ENCODE measurements around the gene LTB4R2.
"Not testable (repeated sequence)": the region's sequence is repeated elsewhere in the genome, so short reads cannot be mapped to it uniquely, and the experiment has no call there.

Gene LTB4R2

DNA sequence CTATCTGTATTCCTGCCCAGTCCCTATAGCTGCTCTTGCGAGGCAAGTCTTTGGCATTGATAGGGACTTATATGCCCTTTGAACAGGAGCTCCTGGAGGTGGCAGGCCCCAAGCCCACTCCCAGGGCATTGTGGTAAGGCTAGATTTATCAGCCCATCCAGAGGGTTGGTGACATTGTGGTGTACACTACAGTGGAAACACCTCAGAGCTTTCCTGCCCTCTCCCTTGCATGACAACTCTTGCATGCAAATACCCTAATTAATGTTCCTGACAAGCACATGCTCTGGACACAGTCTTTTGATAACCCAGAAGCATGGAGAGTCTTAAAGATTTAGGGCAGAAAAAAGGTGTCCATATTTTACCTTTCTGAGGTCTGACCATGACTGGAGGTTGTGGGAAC is 30.7 kb downstream of the LTB4R2 start:
- no peak for DNase-seq

DNA sequence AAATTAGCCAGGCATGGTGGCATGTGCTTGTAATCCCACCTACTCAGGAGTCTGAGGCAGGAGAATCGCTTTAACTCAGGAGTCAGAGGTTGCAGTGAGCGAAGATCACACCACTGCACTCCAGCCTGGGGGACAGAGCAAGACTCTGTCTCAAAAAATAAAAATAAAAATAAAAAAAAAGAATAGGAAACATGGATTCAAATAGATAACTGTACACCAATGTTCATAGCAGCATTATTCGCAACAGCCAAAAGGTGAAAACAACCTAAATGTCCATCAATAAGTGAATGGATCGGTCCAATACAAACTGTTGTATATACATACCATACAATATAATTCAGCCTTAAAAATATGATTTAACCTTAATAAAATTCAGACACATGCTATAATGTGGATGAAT is 32.9 kb downstream of the LTB4R2 start:
- DNase-seq, result no peak

DNA sequence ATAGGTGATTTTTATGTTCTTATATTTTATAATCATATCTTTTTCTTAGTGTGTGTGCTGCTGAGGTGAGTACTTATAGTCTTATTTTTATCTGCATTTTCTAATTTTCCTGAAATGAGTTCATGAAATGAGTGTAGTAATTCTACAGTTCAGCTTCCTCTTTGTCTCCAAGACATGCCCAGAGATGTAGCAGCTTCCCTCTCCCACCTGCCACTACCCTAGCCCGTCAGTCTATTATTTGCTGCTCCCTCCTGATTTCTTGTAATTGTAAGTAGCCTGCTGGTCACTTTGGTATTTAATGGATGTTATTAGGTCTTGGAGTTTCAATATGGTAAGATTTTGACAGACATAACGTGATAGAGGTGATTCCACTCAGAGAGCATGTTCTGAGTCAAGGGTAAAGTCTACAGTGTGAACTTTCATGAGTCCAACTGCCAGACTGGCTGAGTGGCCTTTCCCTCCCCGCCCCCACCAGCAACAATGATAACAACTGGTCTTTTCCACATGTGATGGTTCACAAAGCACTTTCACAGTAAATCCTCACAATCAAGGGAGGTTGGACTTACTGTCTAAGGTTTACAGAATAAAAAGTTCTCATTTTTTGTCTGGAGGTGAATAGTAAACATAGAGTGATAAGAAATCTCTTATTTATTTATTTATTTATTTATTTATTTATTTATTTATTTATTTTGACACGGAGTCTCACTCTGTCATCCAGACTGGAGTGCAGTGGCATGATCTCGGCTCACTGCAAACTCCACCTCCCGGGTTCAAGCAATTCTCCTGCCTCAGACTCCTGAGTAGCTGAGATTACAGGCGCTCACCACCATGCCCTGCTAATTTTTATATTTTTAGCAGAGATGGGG is 34.1 kb downstream of the LTB4R2 start:
- no peak for DNase-seq

DNA sequence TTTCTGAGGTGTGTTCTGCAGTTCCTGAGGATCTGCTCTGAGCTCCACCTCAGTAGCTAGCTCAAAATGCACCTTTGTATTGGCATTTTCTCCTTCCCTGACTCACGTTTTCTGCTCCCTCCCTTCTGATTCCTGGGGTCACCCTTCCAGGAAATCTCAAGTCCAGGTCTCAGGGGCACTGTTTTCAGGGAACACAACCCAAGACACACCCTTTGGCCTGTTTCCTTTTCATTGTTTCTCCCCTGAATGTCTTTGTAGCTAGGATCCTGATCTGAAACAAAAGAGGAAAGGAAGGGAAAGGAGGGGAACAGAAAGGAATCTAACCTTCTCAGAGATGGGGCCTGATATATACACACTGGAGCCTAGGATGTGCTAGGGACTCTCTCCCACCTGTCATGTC is 37.2 kb downstream of the LTB4R2 start:
- DNase-seq, result no peak

- DNase-seq, result no peak
Measured at GRCh38 chr14:24348186-24348585, 38.2 kb downstream of the LTB4R2 start.

DNA sequence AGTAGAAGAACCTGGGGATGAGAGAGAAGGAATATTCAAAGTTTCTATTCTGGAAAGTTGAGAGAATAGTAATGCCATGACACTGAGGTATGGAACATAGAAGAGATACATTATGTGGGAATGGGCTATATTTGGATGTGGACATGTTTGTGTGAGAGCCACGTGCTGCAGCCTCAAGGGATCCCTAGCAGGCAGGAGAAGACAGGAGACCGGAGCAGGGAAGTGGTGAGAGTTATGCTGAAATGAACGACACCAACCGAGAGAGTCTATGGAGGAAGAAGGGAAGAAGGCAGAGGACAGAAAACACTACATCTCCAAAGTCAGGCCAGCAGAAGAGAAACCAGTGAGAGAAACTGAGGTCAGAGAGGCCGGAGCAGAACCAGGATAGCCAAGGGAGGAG is 39.8 kb downstream of the LTB4R2 start:
- no peak for DNase-seq

DNA sequence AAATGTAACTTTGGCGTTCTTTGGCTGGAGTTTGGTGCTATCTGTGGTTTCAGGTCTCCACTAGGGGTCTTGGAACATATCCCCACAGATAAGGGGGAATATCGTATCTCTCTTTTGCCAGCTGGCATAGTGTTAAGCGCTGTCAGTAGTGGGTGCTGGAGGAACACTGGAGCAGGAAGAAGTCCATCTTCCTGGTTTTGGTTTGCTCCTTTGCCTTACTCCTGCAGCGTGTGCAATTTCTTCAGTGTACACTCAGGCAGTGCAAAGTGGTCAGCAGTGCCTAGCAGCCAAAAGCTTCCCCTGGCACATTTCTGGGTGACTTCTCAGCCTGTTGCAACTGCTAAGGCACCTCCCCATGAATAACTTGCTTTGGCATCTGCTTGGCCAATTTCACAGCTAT is 41.6 kb downstream of the LTB4R2 start:
- no peak for DNase-seq

GRCh38 chr14:24353559-24354481 is 43.9 kb downstream of the LTB4R2 start:
- DNase-seq, result no peak

GRCh38 chr14:24354482-24354825 is 44.5 kb downstream of the LTB4R2 start:
- DNase-seq, result not testable (repeated sequence)

- no peak for DNase-seq
Measured at GRCh38 chr14:24355009-24355408, 45.1 kb downstream of the LTB4R2 start.

GRCh38 chr14:24356208-24356607 is 46.3 kb downstream of the LTB4R2 start:
- DNase-seq, result no peak

- DNase-seq, result no peak
Measured at GRCh38 chr14:24360281-24360680, 50.3 kb downstream of the LTB4R2 start.

DNA sequence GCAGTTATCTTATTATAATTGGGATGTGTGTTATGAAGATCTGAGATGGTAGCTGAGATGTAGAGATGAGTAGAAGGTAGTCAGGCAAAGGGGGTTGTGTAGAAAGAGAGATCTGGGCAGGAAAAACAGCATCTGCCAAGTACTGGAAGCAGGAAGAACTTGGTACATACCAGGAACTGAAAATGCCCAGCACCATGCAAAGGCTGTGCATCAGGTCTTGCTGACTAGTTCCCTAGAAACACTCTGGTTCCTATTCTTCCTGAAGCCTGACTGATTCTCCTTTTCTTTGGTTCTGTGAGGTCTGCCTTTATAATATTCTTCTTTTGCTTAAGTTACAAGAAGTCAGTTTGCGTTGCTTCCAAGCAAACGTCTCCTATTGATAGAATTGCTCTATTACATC is 51.4 kb downstream of the LTB4R2 start:
- no peak for DNase-seq
